Gastrocnemius medialis (tissue), 4 donors: ENCODE results near the gene INPP4B. TPM values are rescaled to one million over a fixed set of nuclear protein-coding genes. Genes with fewer than 3 reads are reported as not detected.

Experiments
- ATAC-seq, 2 donors: fragments of 150-250 bp; one replicate each; pipeline ENCODE4 v1.9.1; 2016
- DNase-seq, 2 donors: peaks; one replicate each; pipeline ENCODE4 v3.0.0-alpha.2; 2019
- H3K27ac ChIP-seq, 4 donors: fragments of 200-600 bp; sonication (generic); 1 replicate in 1 of 4; 2 replicates in 3 of 4; pipeline ENCODE4 v1.5.1; 2016 to 2018; ENCODE audit warnings: mild to moderate bottlenecking in 2 of 4, moderate library complexity in 1 of 4
- H3K27me3 ChIP-seq, 3 donors: fragments of 200-600 bp; sonication (generic) in 2 of 3; 1 replicate in 1 of 3; 2 replicates in 2 of 3; pipeline versions ENCODE4 v1.5.1 to v1.6.0; 2016 to 2019; ENCODE audit warnings: mild to moderate bottlenecking in 1 of 3, moderate library complexity in 1 of 3
- H3K36me3 ChIP-seq, 2 donors: fragments of 200-600 bp; sonication (generic) in 1 of 2; one replicate each; pipeline ENCODE4 v1.5.1; 2017 to 2018
- H3K4me1 ChIP-seq, 2 donors: fragments of 200-600 bp; sonication (generic) in 1 of 2; one replicate each; pipeline ENCODE4 v1.5.1; 2016 to 2017; ENCODE audit warnings: mild to moderate bottlenecking in 2 of 2
- H3K4me3 ChIP-seq, 4 donors: fragments of 200-600 bp; sonication (generic) in 3 of 4; 1 replicate in 1 of 4; 2 replicates in 3 of 4; pipeline ENCODE4 v1.5.1; 2016 to 2019; ENCODE audit warnings: mild to moderate bottlenecking in 2 of 4
- H3K9me3 ChIP-seq, 3 donors: fragments of 200-600 bp; sonication (generic) in 2 of 3; 1 replicate in 1 of 3; 2 replicates in 2 of 3; pipeline ENCODE4 v1.5.1; 2016 to 2019
- POLR2A ChIP-seq, 2 donors: fragments of 450-650 bp; IDR thresholded peaks; one replicate each; pipeline ENCODE4 v1.6.1; 2017; ENCODE audit warnings: antibody characterized with exemption in 2 of 2, mild to moderate bottlenecking in 2 of 2, moderate library complexity in 2 of 2
- in situ Hi-C, 4 donors: fragments of 200-750 bp; cut with MboI; loops; one replicate each; pipeline versions ENCODE4 v1.15.0 to v1.8.0; 2017; ENCODE audit warnings: low sequenced_read_pairs in 4 of 4
- intact Hi-C: fragments of 100-400 bp; cut with DNase I; formaldehyde crosslinking; loops from one replicate; pipeline ENCODE4 v1.15.1; 2023; ENCODE audit warnings: low total_unique reads
- total RNA-seq, 4 donors: library from RNA; depleted of rRNA; stranded (reverse); fragments of >200 nt; gene quantifications; one replicate each; pipeline versions ENCODE4 v1.1.0 to v1.2.3, GENCODE V29; 2016
- TF ChIP-seq, protein P1 (sequence below), 5 experiments: fragments of 450-650 bp in 3 of 5; fragments of 200-600 bp in 2 of 5; sonication (generic) in 2 of 5; IDR thresholded peaks in 4 of 5; conservative IDR thresholded peaks in 1 of 5; 1 replicate in 4 of 5; 2 replicates in 1 of 5; pipeline ENCODE4 v1.5.1; 2016 to 2019; ENCODE audit warnings: antibody characterized with exemption in 5 of 5, mild to moderate bottlenecking in 3 of 5, moderate library complexity in 3 of 5

Gene INPP4B
- total RNA-seq, 4 donors from 2014 or later = 7.5 to 23.6 (median 9.1) TPM

DNA sequence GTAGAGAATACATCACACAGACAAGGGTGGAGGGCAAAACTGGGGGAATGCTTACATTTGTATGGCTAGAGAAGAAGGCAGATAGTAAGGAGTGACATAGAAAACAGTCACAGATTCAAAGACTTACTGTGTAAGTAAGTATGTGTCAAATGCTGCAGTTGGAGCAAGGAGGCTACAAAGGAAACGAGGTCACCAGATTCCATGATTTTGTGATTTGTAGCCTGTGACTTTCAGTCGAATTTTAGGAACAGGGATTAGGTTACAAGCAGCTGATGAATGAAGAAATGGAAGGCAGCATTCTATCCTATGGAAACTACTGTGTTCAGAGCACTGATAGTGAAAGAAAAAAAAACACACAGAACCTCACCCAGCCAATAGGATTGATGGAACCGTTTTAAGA is 801.8 kb downstream of the INPP4B start:
- no peaks in the 10 kb centered on the region for H3K36me3 ChIP-seq
- in situ Hi-C loops = no loop called here
- no peaks in the 10 kb centered on the region for H3K9me3 ChIP-seq
- H3K4me1 ChIP-seq = peaks cover 0 to 4% of the 10 kb centered on the region in 2 donors
- no peak for TF ChIP-seq POLR2A (IDR thresholded peaks at IDR 0.05)
- TF ChIP-seq, protein P1, sequence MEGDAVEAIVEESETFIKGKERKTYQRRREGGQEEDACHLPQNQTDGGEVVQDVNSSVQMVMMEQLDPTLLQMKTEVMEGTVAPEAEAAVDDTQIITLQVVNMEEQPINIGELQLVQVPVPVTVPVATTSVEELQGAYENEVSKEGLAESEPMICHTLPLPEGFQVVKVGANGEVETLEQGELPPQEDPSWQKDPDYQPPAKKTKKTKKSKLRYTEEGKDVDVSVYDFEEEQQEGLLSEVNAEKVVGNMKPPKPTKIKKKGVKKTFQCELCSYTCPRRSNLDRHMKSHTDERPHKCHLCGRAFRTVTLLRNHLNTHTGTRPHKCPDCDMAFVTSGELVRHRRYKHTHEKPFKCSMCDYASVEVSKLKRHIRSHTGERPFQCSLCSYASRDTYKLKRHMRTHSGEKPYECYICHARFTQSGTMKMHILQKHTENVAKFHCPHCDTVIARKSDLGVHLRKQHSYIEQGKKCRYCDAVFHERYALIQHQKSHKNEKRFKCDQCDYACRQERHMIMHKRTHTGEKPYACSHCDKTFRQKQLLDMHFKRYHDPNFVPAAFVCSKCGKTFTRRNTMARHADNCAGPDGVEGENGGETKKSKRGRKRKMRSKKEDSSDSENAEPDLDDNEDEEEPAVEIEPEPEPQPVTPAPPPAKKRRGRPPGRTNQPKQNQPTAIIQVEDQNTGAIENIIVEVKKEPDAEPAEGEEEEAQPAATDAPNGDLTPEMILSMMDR (IDR thresholded peaks at IDR 0.05 in 4 of 5, conservative IDR thresholded peaks at IDR 0.05 in 1 of 5) = no peak
- no peak overlapping the region for H3K27ac ChIP-seq
- intact Hi-C loops = no loop called here
- no peak overlapping the region for H3K4me3 ChIP-seq
- no peak for DNase-seq
- no peaks in the 10 kb centered on the region for H3K27me3 ChIP-seq
- ATAC-seq = no peak

- TF ChIP-seq, protein P1 (IDR thresholded peaks at IDR 0.05 in 4 of 5, conservative IDR thresholded peaks at IDR 0.05 in 1 of 5) = no peak
- no peak for TF ChIP-seq POLR2A (IDR thresholded peaks at IDR 0.05)
- no peaks in the 10 kb centered on the region for H3K27me3 ChIP-seq
- H3K9me3 ChIP-seq = no peaks in the 10 kb centered on the region
- H3K4me3 ChIP-seq = no peak overlapping the region
- H3K4me1 ChIP-seq = peaks cover 0 to 4% of the 10 kb centered on the region in 2 donors
- ATAC-seq (no peak), DNase-seq (no peak)
- intact Hi-C loops (no loop called here), in situ Hi-C loops (no loop called here)
- no peak overlapping the region for H3K27ac ChIP-seq
- H3K36me3 ChIP-seq = no peaks in the 10 kb centered on the region
These were observed 802.6 kb downstream of the INPP4B start for GRCh38 chr4:142043509-142043908.

DNA sequence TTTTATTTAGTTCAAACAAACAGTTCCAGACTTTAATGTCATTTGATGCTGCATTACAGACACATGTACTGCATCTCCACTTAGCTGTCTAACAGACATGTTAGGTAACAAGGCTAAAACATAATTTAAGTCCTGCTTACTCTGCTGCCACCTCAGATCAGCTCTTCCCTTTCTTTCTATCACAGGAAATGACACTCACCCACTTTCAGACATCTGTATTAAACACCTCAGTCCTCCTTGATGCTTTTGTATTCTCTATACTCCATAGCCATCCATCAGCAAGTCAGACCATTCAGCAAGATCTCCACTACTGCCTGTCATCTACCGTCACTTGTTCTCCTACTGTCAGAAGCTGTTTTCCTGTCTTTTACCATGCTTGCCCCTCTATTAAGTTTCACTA is 804.3 kb downstream of the INPP4B start:
- DNase-seq (no peak), ATAC-seq (no peak)
- Histone ChIP-seq H3K9me3 (no peaks in the 10 kb centered on the region), H3K4me3 (no peak overlapping the region), H3K27me3 (no peaks in the 10 kb centered on the region), H3K27ac (no peak overlapping the region), H3K36me3 (no peaks in the 10 kb centered on the region), H3K4me1 (peaks cover 0 to 4% of the 10 kb centered on the region in 2 donors)
- TF ChIP-seq, protein P1 (IDR thresholded peaks at IDR 0.05 in 4 of 5, conservative IDR thresholded peaks at IDR 0.05 in 1 of 5) = no peak
- no peak for TF ChIP-seq POLR2A (IDR thresholded peaks at IDR 0.05)
- in situ Hi-C loops (no loop called here), intact Hi-C loops (no loop called here)

- Histone ChIP-seq H3K27ac (no peak overlapping the region), H3K36me3 (no peaks in the 10 kb centered on the region), H3K4me3 (no peak overlapping the region), H3K4me1 (no peaks in the 10 kb centered on the region), H3K9me3 (no peaks in the 10 kb centered on the region), H3K27me3 (no peaks in the 10 kb centered on the region)
- TF ChIP-seq, protein P1 (IDR thresholded peaks at IDR 0.05 in 4 of 5, conservative IDR thresholded peaks at IDR 0.05 in 1 of 5) = no peak
- no peak for TF ChIP-seq POLR2A (IDR thresholded peaks at IDR 0.05)
- DNase-seq = no peak
- intact Hi-C loops = no loop called here
- in situ Hi-C loops = no loop called here
- ATAC-seq = no peak
These were observed 806.1 kb downstream of the INPP4B start for GRCh38 chr4:142040043-142040442.
